ENCODE data around the gene TNRC6C.
"Not testable (repeated sequence)": the region's sequence is repeated elsewhere in the genome, so short reads cannot be mapped to it uniquely, and the experiment has no call there.

Gene TNRC6C

GRCh38 chr17:78137392-78138203 is 179.1 kb downstream of the TNRC6C start:
- DNase-seq (ENCODE audit: low read depth): no peak

DNA sequence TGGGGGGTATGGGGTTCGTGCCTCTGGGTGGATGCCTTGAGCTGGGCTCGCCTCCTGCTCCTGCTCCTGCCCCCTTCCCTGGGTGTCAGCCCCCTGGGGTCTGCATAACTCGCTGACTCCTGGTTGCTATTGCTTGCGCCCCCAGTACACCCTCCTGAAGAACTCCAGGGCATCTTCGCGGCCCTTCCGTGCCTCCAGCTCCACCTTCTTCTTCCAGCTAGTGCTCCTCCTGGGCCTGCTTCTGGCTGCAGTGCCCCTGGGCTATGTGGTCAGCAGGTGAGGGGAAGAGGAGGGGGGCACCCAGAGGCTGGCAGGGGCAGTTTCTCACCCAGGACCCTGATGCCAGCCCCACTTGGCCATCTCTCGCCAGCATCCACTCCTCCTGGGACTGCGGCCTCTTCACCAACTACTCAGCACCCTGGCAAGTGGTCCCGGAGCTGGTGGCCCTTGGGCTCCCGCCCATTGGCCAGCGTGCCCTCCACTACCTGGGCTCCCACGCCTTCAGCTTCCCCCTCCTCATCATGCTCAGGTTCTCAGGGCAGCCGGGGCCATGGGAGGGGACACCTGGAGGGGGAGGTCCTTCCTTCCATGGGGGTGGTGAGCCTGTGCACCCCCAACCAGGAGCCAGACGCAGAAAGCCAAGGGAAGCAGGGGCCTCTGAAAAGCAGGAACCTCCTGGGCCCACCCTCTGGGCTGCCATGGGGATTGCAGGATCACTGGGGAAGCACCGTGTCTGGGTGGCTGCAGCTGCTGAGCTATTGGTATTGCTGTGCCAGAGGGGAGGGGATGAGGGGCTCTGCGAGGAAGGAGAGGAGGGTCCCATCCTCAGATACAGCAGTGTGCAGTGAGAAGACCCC is 179.9 kb downstream of the TNRC6C start:
- DNase-seq (ENCODE audit: low read depth): no peak

- not testable (repeated sequence) for DNase-seq (ENCODE audit: low read depth)
Measured at GRCh38 chr17:78139861-78140168, 181.3 kb downstream of the TNRC6C start.

DNA sequence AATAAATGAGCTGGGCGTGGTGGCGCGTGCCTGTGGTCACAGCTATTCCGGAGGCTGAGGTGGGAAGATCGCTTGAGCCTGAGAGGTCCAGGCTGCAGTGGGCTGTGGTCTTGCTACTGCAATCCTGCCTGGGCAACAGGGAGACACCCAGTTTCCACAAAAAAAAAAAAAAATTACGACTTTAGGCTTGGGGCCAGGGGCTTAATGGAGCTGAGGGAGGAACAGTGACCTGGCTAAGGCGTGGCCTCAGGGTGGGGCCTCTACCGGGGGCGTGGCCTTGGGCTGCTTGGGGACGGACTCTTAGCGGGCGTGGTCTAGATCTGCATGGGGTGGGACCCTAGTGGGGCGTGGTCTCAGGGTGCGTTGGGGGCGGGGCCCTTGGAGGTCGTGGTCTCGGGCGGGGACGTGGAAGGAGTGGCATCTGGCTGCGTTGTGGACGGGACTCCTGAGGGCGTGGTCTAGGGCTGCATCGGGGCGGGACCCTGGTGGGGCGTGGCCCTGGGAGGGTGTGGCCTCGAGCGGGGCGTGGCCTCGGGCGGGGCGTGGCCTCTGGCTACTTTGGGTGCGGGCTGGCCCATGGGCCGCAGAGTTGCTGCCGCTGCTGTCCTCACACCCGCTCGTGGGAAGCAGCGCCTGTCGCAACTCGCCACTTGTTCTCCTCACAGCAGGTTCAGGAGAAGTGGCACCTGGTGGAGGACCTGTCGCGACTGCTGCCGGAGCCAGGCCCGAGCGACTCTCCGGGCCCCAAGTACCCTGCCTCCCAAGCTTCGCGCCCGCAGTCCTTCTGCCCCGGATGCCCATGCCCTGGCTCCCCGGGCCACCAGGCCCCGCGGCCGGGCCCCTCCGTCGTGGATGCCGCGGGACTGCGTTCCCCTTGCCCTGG is 181.9 kb downstream of the TNRC6C start:
- DNase-seq (ENCODE audit: low read depth): no peak

DNA sequence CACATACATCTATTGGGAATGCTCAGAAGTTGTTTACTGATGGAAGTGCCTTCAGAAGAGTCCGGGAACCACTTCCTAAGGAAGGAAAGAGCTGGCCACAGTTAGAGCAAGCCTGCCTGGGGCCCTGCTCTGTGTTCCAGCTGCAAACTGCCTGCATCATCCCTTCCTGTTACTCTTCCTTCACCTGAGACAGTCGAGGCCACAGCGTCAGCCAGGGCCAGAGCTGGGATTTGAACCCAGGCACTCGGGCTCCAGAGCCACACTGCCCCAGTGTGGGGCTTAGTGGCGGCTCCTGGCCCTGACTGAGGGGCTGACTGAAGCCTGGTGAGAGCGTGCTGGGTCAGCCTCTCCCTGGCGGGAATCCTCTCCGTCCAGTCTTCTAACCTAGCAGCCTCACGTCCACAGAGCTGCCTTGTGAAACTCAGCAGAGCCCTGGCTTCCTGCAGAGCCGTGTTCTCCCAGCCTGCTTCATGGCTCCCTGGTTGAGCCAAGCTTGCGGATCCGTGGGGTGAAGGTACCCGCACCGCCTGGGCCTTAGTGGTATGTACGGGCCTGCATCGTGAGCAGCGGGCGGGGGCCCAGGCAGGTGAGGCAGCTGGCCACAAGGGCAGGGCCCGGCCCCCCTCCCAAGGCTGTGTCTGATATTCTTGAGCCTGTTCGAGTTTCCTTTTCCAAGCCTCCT is 183.1 kb downstream of the TNRC6C start:
- DNase-seq (ENCODE audit: low read depth): no peak

DNA sequence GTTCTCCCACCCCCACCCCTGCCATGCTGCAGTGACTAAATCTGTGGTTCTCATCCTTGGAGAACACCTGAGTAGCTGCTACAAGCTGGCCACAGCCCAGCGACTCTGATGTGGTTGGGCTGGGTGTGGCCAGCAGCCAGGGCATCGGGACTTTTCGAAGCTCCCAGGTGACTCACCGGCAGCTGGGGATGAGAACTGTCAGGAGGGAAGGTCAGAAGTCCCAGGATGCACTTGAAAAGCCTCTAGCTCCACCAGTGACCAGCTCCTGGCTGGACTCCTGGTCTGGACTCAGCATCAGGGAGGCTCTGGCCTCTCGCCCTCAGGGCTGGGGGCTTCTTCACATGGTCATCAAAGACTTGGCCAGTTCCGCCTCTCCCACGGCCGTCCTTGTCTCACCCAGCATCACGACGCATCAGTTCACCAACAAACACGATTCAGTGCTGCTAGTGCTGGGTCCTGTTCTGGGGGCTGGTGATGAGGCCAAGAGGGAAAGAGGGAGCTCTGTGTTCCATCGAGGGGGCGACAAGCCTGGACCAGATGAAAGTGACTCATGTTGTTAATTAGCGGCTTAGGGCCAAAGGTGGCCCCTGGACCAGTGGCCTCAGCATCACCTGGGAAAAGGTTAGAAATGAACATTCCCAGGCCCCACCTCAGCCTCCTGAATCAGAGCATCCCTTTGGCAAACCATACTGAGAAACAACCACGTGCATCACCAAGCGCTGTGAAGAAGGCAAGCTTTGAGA is 183.8 kb downstream of the TNRC6C start:
- no peak for DNase-seq (ENCODE audit: low read depth)

GRCh38 chr17:78143214-78144146 is 185.0 kb downstream of the TNRC6C start:
- DNase-seq (ENCODE audit: low read depth): no peak

DNA sequence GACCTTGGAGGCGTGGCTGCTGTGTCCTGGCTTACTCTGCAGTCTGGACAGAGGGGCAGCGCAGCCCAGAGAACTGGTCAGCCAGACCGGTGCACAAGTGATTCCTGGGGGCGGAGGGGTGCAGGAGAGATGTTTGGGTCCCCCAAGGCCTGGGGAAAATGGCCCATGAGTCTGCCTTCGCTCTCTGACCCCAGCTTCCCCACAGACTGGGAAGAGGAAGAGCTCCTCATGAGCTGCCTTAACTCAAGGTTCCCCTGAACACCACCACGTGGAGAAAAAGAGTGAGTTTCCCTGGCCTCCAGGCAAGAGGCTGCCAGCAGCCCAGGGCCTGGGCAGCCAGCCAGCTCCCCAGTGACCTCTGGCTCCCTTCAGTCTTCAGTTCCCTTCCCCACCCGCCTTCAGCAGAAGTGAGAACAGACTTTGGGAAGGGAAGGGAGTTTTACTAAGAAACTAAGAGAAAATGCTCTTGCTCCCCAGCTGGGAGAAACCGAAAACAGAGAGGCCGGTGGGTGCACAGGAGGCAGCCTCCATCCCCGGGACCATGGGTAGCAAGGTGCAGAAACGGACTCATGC is 185.7 kb downstream of the TNRC6C start:
- no peak for DNase-seq (ENCODE audit: low read depth)

- no peak for DNase-seq (ENCODE audit: low read depth)
Measured at GRCh38 chr17:78144736-78145641, 186.5 kb downstream of the TNRC6C start.

DNA sequence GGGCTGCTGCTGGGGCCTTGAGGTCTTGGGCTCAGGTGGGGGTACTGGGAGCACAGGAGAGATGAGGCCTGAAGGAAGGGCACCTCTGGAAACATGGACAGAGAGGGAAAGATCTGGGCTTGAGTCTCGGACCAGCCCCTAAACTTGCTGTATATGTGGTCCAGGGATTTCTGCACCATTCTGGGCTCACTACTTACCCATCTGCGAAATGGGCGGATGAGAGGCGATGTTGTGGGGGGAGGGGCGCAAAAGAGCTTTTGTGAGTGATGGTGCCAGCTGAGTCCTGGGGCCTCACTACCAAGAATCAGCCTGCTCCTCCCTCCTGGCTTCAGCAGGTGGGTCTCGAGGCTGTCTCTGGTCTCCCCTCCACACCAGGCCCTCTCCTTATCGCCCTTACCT is 188.0 kb downstream of the TNRC6C start:
- DNase-seq (ENCODE audit: low read depth): no peak

GRCh38 chr17:78146881-78147280 is 188.4 kb downstream of the TNRC6C start:
- DNase-seq (ENCODE audit: low read depth): no peak

GRCh38 chr17:78147315-78147998 is 189.0 kb downstream of the TNRC6C start:
- no peak for DNase-seq (ENCODE audit: low read depth)

DNA sequence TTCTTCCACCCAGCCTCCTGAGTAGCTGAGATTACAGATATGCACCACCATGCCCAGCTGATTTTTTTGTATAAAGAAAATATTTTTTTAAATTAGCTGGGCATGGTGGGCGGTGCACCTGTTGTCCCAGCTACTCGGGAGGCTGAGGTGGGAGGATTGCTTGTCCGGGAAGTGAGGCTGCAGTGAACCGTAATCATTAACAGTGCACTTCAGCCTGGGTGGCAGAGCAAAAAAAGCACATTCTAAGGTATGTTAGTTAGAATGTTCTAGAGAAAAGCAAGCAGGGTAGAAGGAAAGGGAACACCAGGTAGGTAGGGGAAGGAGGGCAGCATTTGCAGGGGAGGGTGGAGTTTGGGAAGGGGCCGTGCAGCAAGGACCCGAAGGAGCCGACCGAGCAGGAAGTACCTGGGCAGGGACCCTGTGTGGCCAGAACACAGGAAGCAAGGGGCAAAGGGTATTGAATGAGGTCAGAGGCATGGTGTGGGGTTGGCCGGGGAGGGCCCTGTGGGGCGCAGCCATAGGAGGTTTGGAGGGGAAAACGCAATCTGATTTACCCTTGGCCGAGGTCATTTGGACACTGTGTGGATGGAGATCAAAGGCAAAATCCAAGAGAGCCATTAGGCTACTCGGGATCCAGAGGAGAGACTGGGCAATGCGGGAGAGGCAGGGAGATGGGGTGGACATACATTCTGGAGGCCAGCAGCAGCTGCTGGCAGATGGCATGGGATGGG is 189.9 kb downstream of the TNRC6C start:
- DNase-seq (ENCODE audit: low read depth): no peak

DNA sequence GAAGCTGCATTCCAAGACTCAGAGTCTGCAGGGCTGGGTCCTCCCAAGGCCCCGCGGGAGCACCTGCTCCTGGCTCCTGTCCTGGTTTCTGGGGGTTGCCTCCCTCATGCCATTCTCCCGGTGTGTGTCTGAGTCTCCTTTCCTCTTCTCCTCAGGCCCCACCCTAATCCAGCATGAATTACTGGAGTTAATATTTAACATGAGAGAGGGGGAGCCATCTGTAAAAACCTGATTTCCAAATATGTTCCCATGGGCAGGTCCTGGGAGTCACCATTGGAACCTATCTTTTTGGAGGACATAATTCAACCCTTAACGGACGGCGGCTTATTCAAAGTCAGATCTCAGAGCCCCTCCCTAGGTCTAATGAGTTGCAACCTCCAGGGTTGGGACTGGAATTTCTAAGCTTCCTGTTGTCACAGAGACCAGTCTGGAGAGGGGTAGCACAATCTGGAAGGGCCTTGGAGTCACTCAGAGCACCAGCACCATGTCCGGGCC is 193.1 kb downstream of the TNRC6C start:
- no peak for DNase-seq (ENCODE audit: low read depth)

GRCh38 chr17:78154903-78155811 is 196.7 kb downstream of the TNRC6C start:
- DNase-seq (ENCODE audit: low read depth): no peak

Measured in HS-27A (cell line).